Stimulated activated CD8-positive, alpha-beta memory T cell treated with anti-CD3 and anti-CD28 coated beads, Interleukin-12 subunit alpha, Interleukin-12 subunit beta, amount 100 ng/mL, for 24 hours (primary cell): ENCODE results near the gene ZFHX3.

Experiments used
- DNase-seq: peaks from one replicate; pipeline ENCODE4 v3.0.0-alpha.2; 2020; ENCODE audit errors: extremely low read depth

The ZFHX3 gene

DNA sequence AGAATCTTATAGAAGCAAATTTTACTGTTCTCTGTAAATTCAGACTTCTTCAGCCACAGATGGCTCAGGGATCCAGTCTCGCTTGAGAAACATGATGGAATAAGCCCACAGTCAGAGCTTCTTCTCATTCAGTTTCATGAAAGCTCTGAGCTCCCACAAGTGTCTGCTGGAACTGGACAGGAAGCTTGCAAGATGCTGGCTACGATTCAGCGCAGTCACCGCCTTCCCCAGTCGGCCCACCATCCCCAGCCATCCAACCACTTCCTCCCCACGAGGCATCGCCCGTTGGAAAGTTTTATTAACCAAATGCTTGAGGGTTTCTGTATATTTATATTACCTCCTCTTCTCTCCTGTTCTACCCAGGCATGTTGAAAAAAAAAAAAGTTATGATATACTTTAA lies 171.7 kb downstream of the ZFHX3 start:
- no peak for DNase-seq

DNA sequence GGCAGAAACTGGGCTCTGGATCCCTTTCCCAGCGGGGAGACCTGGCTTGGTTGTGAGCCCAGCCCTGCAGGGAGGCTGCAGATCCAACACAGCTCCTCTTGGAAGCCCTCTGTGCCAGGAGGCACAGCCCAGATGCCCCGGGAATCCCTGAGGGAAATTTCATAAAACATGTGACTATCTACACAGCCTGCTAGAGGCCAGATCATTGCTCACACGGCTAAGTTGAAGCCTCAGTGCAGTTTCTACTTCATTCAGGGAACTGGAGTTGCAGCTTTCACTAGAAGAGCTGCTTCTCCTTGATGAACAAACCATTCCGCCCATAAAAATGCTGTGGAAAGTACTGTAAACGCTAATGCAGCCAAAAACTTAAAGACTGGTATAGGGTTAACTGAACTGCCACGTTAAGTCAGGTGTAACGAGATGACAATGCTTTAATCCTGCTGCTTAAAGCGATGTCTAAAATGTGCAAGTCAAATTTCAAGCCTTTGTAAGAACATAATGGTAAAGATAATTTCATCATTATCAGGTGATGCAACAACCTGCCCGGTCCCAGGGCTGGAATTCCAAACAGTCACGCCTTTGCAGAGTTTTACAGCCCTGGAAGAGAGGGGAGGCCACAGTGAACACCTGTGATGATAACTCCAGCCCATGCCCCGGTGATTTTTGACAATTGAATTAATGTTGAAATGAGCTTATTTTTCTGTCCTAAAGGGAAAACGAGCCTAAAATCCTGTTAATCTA lies 172.5 kb downstream of the ZFHX3 start:
- no peak for DNase-seq

DNA sequence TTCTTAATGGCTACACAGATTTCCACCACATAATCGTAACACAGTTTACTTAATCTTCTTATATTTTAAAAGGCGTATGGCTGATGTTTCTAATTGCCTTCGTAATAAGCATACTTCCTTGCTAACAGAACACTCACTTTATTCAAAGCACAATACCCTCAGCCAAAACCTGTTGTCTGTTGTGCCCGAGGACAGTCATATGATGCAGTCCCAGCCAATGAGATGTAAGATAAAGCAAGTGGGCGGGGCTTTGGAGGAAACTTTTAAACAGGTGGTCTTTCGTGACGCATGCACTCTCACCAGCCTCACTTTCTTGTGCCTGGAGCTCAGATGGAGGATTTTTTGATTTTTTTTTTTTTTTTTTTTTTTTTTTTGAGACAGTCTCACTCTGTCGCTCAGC lies 174.1 kb downstream of the ZFHX3 start:
- no peak for DNase-seq

DNA sequence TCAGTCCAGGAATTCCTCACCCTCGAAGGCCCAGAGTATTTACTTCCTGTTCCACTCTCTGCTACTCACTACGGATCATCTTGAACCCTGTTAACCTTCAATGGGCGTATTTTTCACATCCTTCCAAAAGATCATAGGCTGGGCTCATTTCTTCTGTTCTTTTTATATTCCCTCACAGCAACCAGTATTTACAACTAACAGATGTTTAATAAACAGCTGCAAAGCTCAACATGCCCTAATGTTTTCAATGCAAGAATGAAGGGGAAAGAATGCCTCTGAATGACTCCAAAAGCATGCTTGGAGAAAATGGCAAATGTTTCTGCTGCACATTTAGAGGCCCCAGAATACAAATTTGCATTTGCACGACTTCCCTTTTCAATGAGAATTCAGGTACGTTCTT lies 174.9 kb downstream of the ZFHX3 start:
- DNase-seq = no peak

DNA sequence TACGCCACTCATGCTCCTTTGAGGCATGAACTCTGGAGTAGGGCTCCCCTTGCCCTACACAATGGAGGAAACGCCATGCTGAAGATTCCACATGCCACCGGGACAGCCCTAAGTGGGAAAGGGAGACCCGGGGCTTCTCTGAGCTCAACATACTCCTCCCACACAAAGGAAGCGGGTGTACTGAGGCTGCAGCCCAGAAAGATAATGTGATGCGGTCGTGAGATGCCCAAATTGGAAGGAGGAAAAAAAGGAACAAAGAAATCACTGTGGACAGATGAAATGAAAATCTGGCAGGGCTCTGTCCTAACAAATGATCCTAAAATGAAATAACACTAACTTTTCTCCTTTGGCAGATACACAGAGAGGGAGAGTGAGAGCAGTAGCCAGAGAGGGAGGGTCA lies 182.1 kb downstream of the ZFHX3 start:
- DNase-seq = no peak

DNA sequence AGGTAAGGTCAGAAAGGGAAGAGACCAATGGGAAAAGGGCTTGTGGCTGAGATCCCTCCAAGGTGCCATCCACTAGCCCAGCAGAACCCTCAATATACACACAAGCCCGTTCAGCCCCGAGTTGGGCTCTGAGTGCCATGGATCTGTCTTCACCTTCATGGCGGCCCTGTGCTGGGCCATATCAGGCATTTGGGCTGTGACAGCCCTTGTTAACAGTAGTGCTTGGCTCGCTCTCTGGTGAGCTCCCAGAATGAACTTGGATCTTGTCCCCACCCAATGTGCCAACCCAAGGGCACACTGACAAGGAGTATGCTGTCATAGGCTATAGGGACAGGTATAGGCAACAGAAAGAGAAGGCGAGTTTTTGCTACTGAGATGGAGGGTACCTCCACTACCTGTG lies 182.7 kb downstream of the ZFHX3 start:
- no peak for DNase-seq

DNA sequence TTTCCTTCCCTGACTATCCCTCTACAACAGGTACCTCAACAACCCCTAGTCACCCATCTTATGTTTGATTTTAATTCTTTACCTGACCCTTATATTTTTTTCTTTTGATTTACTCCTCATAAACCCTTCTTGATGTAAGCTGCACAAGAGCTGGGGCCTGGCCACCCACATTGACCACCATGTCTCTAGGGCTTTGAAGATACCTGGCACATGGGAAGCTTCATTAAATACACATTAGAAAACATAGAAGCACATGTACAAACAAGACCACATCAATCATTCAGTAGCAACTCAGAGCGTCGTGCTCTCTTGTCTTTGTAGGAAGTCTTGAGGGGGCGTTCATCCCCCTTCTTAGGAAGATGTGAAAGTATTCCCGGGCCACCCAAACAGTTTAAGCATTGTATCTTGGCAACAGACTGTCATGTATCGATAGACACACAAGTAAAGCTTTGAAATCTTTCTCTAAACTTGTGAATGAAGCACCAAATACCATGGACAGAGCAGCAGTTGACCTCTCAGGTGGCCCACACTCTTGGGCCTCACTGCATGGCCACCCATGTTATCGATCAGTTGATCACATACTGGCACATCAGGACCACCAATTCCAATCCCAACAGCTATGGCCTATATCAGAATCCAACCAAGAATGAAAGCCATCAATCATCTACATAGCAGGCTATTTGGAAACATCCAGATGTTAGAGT lies 183.6 kb downstream of the ZFHX3 start:
- DNase-seq = no peak

DNA sequence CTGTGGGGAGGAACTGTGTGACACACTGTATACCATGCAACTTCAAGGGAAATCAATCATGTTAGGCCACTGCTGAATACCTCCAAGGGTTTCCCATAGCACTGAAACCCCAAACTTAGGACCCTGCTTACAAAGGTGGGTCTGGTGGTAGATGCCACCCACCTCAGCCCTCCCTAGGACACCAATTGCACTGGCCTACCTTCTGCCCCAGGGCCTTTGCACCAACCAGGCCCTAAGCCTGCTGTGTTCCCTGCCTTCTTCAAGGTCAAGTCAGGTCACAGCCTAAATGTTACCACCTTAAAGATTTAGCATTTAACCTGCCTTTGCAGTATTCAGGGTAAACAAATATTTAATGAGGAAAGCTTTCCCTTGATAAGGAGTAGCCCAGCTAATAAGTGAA lies 185.8 kb downstream of the ZFHX3 start:
- no peak for DNase-seq

DNA sequence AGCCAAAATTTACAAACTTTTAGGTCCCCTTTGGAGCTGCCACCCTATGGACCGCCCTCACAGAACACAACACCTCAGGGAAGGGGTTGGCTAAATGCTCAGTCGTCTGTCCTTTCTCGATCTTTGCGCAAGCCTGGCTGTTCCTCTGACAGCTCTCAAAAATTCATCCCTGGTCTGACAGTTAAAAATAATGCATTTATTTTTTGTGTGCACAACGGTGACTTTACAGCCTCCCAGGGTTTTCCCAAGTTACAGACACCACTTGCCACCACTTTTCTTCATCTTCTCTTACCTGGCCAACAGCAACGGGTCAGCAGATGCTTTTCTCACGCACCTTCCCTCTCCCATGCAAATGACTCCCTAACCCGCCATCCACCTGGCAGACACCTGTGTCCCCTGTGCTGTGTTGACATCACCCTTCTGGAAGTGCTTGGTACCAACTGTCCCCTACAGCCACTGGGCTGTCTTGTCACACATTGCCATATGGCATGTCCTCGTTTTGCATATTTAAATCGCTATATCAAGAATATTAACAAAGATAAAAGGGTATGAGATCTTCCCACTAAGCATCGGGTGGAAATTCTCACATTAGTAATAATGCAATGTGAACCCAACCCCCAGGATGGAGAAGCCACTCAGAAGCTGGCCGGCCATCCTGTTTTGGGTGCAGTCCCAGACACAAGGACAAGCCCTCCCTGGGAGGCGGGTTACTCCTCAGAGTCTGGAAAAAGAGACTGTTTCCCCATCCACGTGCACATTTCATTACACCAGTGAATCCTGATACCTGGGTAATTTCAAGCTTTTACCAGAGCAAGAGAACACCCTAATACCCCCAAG lies 187.0 kb downstream of the ZFHX3 start:
- DNase-seq = no peak

DNA sequence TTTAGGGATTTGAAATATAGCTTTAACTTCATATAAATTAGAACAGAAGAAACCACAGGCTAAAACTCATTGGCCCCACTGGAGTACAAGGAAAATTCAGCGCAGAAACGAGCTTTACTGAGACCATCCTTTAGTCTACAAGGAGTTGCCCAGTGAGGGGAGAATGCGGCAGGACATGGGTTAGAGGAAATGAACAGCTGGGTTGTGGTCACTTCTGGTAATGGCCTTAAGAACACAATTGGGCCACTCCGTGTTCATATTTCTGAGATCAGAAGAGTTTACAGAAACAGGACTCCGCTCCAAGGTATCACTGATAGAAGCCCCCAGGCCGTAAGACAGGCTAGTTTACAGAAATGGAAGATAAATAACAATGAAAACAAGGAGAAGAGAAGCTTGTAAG lies 188.3 kb downstream of the ZFHX3 start:
- DNase-seq = no peak

DNA sequence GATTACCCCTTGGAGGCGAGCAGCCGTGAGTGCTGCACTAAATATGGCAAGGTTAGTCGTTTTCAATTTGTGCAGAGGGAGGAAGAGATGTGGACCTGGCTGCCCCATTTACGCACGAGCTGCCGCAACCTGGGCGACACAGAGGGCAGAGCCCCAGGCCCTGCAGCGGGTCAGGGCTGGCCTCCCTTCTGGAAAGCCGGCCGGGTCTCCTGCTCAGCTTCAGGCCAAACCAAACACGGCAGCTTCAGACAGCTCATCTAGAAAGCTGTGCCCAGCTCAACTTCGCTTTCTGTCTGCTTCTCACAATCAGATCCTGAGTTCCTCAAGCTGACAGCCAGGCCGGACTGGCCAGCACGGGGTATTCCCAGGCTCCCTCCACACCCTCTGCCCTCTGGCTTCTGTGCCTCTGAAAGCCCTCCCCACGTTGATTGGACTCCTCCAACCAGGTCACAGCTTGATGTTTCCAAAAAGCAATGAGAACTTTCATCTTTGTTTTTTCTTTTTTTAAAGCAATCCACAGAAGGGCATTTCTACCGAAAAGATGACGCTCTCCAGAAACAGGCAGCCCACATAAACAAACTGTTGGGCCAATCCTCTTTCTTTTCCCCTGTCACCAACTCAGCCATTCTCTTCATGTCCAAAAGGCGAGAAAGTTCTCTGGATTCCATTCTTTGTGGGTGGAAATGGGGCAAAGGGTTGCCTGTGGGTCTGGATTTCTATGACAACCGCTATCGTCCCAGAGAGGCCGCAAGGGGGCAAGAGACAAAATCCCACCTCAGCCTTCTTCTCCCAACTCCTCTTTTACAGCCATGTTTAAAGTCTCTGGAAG lies 189.0 kb downstream of the ZFHX3 start:
- DNase-seq = no peak

DNA sequence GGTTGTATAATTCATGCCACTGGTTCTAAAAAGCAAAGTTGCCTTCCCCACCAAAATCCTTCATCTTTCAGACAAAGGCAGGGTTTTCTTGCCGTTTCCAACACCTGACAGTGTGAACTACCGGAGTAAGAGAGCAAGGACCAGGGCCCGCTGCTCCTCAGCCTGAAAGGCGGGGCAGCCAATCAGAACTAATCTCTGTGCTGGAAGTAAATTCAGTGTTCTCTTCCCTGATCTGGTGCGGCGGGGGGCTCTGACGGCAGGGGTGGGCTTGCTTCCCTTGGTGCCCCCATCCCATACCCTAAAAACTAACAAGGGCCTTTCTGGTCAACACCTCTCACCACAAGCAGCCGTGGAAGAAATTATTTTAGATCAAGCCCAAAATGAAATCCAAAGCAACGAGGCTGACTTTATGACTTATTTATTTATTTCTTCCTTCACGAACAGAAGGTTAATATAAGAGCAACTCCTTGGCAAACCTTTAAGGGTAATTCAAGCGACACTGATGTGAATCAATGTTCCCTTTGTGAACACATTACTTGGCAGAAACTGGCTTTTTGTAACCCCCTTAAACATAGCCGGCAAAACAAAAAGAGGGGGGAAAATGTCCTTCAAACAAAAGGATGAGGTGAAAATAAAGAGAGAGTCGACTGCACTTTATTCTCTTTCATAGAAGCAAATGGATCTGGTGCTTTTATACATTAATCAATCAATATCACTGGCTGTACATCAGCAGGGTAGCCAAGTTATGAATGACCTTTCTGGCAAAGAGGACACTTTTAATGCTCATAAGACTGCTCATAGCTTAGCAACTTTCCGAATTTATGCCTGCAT lies 189.9 kb downstream of the ZFHX3 start:
- no peak for DNase-seq

DNA sequence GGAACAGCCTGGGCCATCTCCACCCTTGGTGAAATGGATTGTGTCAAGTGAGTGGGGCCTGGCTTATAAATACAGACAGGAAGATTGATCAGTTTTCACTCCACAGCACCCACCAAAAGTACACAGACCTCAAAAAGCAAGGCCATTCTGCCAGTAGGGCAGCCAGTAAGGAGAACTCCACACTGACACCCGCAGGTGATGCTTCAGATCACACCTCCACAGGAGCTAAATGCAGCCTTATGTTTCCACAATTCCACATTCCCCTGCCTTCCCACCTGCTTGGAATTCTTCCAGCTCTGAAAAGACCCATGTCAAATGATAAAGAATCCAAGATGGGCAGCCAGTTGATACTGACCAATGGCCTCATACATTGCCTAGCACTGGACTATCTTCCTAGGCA lies 191.1 kb downstream of the ZFHX3 start:
- no peak for DNase-seq

DNA sequence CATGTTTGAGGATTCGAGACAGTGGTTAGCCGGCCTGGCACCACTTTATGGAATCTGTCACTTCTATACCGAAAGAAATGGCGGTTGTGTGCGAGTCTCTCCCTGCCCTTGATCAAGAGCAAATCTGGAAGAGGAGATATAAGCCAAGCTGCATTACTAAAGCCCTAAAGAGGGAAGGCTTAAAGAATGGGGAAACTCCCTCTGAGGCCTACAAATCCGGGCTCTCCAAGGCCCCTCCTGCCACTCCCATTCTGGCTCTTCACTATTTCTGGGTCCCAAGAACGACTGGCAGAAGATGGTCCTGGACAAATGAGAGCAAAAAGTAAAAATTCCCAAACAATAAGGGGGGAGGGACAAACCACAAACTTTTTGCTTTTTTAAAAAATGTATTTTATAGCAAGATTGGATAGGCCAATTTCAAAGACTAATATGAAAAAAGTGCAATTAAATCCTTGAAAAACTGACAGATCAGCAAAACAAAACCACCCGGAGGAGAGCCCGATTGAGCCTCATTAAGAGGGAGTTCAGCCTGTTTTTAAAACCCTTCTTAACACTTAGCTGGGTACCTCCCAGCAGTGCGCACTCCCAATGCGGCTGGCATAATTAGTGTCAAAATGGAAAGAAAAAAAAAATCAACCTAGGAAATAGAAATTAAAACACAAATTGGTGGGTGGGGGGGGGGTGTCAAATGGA lies 193.5 kb downstream of the ZFHX3 start:
- DNase-seq = no peak

DNA sequence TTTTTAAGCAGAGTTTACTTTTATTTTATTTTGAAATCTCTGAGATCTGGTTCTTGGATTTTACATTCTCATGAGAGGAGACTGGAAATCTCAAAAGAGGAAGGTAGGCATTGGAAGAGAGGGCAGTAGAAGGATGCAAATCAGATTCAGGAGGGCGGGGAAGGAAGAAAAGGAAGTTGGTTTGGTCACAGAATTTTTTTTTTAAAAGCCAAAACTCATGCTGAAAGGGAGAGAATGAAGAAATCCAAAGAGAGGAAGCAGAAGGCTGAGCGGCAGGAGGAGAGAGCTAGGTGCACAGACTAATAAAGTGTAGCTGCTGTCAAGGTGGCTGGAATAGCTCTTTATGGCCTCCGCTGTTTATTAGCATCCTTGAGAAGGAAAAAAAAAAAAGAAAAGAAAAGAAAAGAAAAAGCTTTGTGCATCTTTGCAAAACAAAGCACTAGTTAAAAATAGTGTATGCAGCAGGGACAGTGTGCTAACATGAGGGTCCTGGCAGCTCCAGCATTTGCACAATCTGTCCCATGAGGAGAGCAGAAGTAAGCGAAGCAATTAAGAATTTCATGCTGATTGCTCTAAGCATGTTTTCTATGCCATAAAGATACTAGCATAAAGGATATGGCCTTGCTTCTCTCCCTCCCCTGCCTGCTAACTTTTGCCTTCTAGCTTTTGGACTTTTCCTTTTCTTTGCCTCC lies 194.2 kb downstream of the ZFHX3 start:
- DNase-seq = no peak

DNA sequence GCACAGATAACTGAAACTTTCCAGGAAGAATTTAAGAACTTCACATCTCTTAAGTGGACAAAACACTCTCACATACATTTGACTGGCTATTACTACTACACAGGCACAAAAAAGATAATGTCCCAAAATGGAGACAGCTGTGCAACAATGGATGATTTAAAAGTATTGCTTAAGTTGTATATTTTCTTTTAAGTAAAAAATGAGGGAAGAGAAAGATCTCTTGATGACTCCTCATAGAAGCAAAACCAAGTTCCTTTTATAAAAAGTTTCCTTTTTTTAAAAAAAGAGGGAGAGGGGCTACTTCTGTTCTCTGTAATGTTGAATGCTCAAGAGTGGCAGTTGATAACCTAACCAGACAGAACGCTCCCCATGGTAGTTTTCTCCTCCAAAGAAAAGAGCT lies 195.5 kb downstream of the ZFHX3 start:
- DNase-seq = no peak

DNA sequence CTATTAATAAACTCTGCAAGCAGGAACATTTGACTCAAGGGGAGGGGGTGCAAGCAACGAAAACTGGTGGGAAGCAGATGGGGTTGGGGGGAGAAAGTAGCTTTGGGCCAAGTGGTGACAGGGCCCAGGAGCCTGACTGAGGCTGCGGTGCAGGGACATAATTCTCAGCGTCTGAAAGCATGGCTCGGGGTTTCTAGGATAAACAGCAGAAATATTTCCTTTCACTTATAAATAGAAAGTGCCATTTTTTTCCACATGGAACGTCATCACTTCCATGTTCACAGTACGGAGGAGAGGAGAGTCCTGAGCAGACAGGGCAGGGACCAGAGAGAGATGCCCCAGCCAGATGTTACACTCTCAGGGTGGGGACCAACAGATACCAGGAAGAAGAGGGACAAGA lies 197.1 kb downstream of the ZFHX3 start:
- no peak for DNase-seq

DNA sequence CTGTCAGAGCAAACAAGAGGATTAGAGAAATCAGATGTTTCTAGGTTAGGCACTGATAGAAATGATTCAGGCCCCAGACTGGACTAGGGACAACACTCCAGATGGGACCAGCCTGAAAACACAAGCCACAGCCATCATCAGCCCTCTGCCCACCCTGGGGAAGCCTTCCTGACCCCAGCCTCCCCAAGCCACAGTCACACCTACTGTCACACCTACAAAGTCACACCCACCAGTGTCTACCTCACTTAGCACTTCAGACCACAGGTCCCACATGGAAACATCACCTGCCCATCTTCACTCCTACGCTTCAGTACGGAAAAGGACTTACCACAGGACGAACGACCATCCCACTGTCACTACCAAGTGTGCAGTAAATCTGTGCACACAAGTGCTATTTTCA lies 197.9 kb downstream of the ZFHX3 start:
- no peak for DNase-seq

DNA sequence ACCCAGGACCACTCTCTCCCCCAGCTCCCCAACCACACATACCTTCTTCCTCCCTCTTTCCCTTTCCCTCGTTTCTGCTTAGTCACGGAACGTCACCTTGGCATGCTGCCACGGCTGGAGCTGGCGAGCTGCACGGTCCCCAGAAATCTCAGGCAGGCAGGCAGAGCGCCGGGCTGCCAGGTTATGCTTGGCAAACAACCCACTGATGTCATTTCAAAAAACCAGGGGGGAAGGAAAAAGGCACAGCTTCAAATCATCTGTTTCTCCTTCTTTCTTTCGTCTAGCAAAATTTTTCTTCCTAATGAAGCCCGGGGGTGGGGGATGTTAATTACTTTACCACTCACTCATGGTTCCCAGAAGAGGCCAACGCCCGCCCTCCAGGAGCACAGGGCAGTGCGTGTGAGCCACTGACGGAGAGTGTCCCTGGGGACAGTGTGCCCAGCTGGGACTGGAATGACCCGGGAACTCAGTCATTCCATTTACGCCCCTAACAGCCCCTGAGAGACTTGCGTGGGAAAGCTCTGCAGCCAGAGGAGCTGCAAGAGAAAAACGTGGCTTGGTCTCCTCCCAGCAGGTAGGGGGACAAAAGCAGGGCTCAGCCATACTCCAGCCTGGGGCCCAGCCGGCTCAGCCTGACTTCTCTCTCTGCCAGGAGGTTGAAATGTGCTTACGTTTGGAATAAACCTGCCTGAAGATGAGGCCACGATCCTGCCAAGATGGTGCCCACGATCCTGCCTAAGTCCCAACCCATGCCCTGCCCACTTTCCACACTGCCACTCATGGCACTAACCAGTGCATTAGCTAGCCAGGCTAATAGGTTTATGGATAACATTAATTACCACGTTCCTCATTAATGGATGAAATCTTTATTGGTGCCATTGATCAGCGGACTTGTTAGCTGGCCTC lies 198.9 kb downstream of the ZFHX3 start:
- no peak for DNase-seq
